Glutamatergic neuron (in vitro differentiated cells): ENCODE data around the gene PPP1R13B. TPM values are rescaled to one million over a fixed set of nuclear protein-coding genes. Genes with fewer than 3 reads are reported as not detected.

Experiments used
- DNase-seq: peaks from one replicate; pipeline ENCODE4 v3.0.0; 2022
- H3K27ac Mint-ChIP-seq: one replicate; pipeline ENCODE4 v1.8.0; 2020; ENCODE audit warnings: mild to moderate bottlenecking, mixed read lengths, inconsistent platforms; ENCODE audit not compliant: unreplicated experiment
- H3K27me3 Mint-ChIP-seq: one replicate; pipeline ENCODE4 v1.8.0; 2020; ENCODE audit warnings: mild to moderate bottlenecking, moderate library complexity, mixed read lengths, inconsistent platforms; ENCODE audit not compliant: unreplicated experiment
- H3K36me3 Mint-ChIP-seq: one replicate; pipeline ENCODE4 v1.8.0; 2020; ENCODE audit warnings: mild to moderate bottlenecking, mixed read lengths, inconsistent platforms; ENCODE audit not compliant: unreplicated experiment
- H3K4me1 Mint-ChIP-seq: one replicate; pipeline ENCODE4 v1.8.0; 2020; ENCODE audit warnings: mild to moderate bottlenecking, low read depth, mixed read lengths, inconsistent platforms; ENCODE audit not compliant: unreplicated experiment
- H3K4me3 Mint-ChIP-seq: one replicate; pipeline ENCODE4 v1.8.0; 2020; ENCODE audit warnings: mild to moderate bottlenecking, mixed read lengths, inconsistent platforms; ENCODE audit not compliant: unreplicated experiment
- H3K9me3 Mint-ChIP-seq: one replicate; pipeline ENCODE4 v1.8.0; 2020; ENCODE audit warnings: mild to moderate bottlenecking, moderate library complexity, mixed read lengths, inconsistent platforms; ENCODE audit not compliant: unreplicated experiment
- total RNA-seq: library from RNA; stranded (reverse); fragmentation: NEBNext Ultra II Directional; extraction: Animal tissue kit (Norgen Biotek cat#: 25700); gene quantifications from one replicate; pipeline ENCODE4 v1.2.1, GENCODE V29; 2021; ENCODE audit not compliant: unreplicated experiment
- TF ChIP-seq, protein P1 (sequence below): fragments of 200-600 bp; sonication (generic); IDR thresholded peaks from one replicate; pipeline ENCODE4 v1.5.0; 2021; ENCODE audit not compliant: partially characterized antibody, unreplicated experiment

PPP1R13B gene
- total RNA-seq, 1 donor from 2014 or later: 24.6 TPM

DNA sequence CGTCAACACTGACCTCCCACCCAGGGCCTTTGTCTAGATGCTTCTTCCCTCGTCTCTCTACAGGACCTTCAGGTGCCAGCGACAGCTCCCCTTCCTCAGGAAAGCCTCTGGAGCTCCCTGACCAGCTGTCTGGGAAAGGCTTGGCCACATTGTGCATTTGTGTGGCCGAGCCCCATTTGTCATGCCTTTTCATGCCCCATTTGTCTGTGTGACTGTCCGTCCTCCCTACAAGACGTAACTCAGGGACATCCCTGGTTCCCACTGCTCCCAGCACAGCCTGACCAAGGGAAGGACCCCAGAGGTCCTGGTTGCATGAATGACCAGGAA lies 107.9 kb downstream of the PPP1R13B start:
- peaks cover 31% of the 10 kb centered on the region for H3K4me1 Mint-ChIP-seq
- DNase-seq: no peak
- peaks cover 4% of the 10 kb centered on the region for H3K9me3 Mint-ChIP-seq
- no peak overlapping the region for H3K4me3 Mint-ChIP-seq
- H3K36me3 Mint-ChIP-seq: no peaks in the 10 kb centered on the region
- H3K27me3 Mint-ChIP-seq: peaks cover 16% of the 10 kb centered on the region
- TF ChIP-seq, protein P1, sequence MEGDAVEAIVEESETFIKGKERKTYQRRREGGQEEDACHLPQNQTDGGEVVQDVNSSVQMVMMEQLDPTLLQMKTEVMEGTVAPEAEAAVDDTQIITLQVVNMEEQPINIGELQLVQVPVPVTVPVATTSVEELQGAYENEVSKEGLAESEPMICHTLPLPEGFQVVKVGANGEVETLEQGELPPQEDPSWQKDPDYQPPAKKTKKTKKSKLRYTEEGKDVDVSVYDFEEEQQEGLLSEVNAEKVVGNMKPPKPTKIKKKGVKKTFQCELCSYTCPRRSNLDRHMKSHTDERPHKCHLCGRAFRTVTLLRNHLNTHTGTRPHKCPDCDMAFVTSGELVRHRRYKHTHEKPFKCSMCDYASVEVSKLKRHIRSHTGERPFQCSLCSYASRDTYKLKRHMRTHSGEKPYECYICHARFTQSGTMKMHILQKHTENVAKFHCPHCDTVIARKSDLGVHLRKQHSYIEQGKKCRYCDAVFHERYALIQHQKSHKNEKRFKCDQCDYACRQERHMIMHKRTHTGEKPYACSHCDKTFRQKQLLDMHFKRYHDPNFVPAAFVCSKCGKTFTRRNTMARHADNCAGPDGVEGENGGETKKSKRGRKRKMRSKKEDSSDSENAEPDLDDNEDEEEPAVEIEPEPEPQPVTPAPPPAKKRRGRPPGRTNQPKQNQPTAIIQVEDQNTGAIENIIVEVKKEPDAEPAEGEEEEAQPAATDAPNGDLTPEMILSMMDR: no peak
- H3K27ac Mint-ChIP-seq: no peak overlapping the region

DNA sequence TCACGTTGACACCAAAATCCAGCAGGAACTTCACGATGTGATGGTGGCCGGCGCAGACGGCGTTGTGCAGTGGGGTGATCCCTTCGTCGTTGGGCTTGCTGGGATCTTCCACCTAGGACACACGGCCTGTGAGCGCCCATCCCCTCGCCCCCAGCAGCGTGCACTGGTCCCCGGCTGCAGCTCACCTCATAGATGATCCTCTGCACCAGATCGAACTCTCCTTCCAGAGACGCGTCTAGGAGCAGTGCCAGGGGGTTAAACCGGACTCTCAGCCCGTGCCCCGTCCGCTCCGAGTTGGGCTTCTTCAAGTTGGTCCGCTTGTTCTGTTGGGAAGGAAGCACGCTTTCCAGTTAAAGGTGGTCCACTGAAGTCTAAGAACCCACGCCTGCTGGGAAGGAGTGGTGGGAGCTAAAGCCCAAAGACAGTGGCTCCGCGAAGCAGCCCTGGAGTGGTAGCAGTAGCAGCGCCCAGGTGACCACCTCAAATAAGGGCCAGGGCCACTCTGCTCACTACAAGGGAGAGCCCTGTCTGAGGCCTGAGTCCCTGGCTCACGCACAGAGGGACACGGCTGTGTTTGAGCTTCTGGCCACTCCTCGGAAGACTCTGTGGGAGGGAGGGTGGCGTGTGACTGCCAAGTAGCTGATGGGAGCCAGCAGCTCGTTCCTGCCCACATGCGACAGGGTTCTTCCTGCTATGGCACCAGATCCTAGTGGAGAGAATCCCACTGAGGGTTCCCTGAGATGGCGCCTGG lies 108.5 kb downstream of the PPP1R13B start:
- no peak for DNase-seq
- no peak overlapping the region for H3K27ac Mint-ChIP-seq
- TF ChIP-seq, protein P1: no peak
- peaks cover 28% of the 10 kb centered on the region for H3K4me1 Mint-ChIP-seq
- H3K36me3 Mint-ChIP-seq: no peaks in the 10 kb centered on the region
- no peak overlapping the region for H3K4me3 Mint-ChIP-seq
- peaks cover 4% of the 10 kb centered on the region for H3K9me3 Mint-ChIP-seq
- peaks cover 16% of the 10 kb centered on the region for H3K27me3 Mint-ChIP-seq

DNA sequence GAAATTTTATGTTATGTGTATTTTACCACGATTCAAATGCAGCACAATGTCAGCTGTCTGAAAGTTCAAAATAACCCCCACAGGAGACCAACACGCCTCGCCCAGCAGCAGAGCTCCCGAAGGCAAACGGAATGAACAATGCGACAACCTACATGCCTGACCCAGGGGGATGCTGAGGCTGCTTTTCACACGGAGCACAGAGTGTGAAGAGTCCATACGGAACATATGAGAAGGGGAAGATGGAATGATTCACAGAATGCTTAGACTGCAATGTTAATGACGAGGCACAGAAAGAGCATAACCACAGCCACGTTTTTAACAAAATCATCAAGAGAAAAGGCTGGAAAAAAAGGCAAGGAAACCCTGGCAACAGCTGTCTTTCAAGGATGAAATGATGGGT lies 109.2 kb downstream of the PPP1R13B start:
- no peaks in the 10 kb centered on the region for H3K36me3 Mint-ChIP-seq
- no peak overlapping the region for H3K27ac Mint-ChIP-seq
- no peak for DNase-seq
- TF ChIP-seq, protein P1: no peak
- peaks cover 16% of the 10 kb centered on the region for H3K27me3 Mint-ChIP-seq
- peaks cover 23% of the 10 kb centered on the region for H3K4me1 Mint-ChIP-seq
- H3K9me3 Mint-ChIP-seq: peaks cover 4% of the 10 kb centered on the region
- peak overlapping the region; percentile 7 for H3K4me3 Mint-ChIP-seq

DNA sequence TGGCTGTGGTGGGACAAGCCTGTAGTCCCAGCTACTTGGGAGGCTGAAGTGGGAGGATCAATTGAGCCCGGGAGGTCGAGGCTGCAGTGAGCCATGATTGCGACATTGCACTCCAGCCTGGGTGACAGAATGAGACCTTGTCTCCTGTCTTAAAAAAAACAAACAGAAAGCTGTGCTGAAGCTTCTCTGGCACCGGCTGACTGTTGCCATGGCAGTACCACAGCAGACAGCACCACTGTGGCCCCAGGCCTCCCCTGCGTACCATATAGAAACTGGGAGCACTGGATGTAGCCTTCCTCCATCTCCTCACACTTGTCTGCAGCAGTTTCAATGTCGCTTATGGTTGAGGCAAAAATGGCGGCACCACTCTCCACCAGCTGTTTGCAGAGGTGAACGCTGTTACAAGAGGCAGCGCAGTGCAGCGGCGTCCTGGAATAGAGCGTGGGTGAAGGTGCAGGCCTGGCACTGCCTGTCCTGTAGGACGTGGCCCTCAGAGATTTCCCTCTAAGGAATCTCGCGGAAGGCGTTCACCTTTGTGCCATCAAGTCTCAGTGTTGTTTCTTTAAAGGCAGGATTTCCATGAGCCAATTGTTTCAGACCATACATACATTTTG lies 109.8 kb downstream of the PPP1R13B start:
- H3K27ac Mint-ChIP-seq: no peak overlapping the region
- H3K4me3 Mint-ChIP-seq: no peak overlapping the region
- H3K36me3 Mint-ChIP-seq: no peaks in the 10 kb centered on the region
- H3K9me3 Mint-ChIP-seq: peaks cover 4% of the 10 kb centered on the region
- TF ChIP-seq, protein P1: no peak
- peaks cover 19% of the 10 kb centered on the region for H3K4me1 Mint-ChIP-seq
- DNase-seq: no peak
- H3K27me3 Mint-ChIP-seq: peaks cover 14% of the 10 kb centered on the region
